Fibroblast of the aortic adventitia (primary cell): Measurements from ENCODE around the gene LRRC8A. TPM values are rescaled to one million over a fixed set of nuclear protein-coding genes. Genes with fewer than 3 reads are reported as not detected.

Experiments
- DNase-seq: peaks from one replicate; pipeline ENCODE4 v3.0.0-alpha.2; 2010; ENCODE audit warnings: low read depth
- H3K4me3 ChIP-seq: 2 replicates; pipeline ENCODE4 v1.5.1; 2011; ENCODE audit warnings: low read depth, mild to moderate bottlenecking, control low read depth, low read length, moderate library complexity
- CTCF ChIP-seq: IDR thresholded peaks from 2 replicates; pipeline ENCODE4 v1.5.1; 2011; ENCODE audit warnings: mild to moderate bottlenecking, low read length, control low read depth, inconsistent platforms; ENCODE audit not compliant: insufficient read depth
- total RNA-seq: library from RNA; depleted of rRNA; stranded (reverse); fragments of >200 nt; gene quantifications from 2 replicates; pipeline ENCODE4 v1.2.3, GENCODE V29; 2012; ENCODE audit warnings: low replicate concordance

LRRC8A gene
- total RNA-seq, 1 donor: 50.6 TPM

- no peak overlapping the region for H3K4me3 ChIP-seq
- DNase-seq: no peak
- no peak for TF ChIP-seq CTCF
These were observed 21.1 kb downstream of the LRRC8A start for GRCh38 chr9:128903079-128903461.

- DNase-seq: no peak
- no peak for TF ChIP-seq CTCF
- no peak overlapping the region for H3K4me3 ChIP-seq
These were observed 22.1 kb downstream of the LRRC8A start for GRCh38 chr9:128903871-128904620.

- DNase-seq: no peak
- H3K4me3 ChIP-seq: no peak overlapping the region
- TF ChIP-seq CTCF: no peak
These were observed 24.0 kb downstream of the LRRC8A start for GRCh38 chr9:128905964-128906363.

GRCh38 chr9:128906741-128907140 lies 24.8 kb downstream of the LRRC8A start:
- no peak overlapping the region for H3K4me3 ChIP-seq
- no peak for TF ChIP-seq CTCF
- DNase-seq: no peak

- TF ChIP-seq CTCF: no peak
- no peak for DNase-seq
- no peak overlapping the region for H3K4me3 ChIP-seq
These were observed 26.4 kb downstream of the LRRC8A start for GRCh38 chr9:128908372-128908771.

GRCh38 chr9:128909859-128910258 lies 27.9 kb downstream of the LRRC8A start:
- TF ChIP-seq CTCF: no peak
- no peak for DNase-seq
- H3K4me3 ChIP-seq: no peak overlapping the region

GRCh38 chr9:128910906-128911305 lies 29.0 kb downstream of the LRRC8A start:
- no peak for TF ChIP-seq CTCF
- DNase-seq: no peak
- no peak overlapping the region for H3K4me3 ChIP-seq
